ENCODE measurements around the gene COL17A1. TPM values are rescaled to one million over a fixed set of nuclear protein-coding genes. Genes with fewer than 3 reads are reported as not detected.

Gene COL17A1
- total RNA-seq (2022; extraction: Qiagen RNA extraction; ENCODE audit: low read depth), result 2.2 to 3.8 TPM (median 2.7 TPM) in 5 replicates

GRCh38 chr10:104085801-104086400 is at the start of gene COL17A1:
Gene COL17A1 (minus strand): TSS chr10:104085880. CDS start chr10:104080673, 5,207 bp downstream.

GRCh38 chr10:104121485-104122224 is 36.0 kb upstream of the COL17A1 start, which contains the start of gene SFR1:
Gene SFR1 (plus strand): TSS chr10:104122171. CDS start chr10:104122184, 13 bp downstream.

Other genes starting within 250 kb of the COL17A1 start
- 1.5 to 2.5 TPM (median 2.2 TPM) in 5 replicates for gene SH3PXD2A, start 230.3 kb downstream of the COL17A1 start, total RNA-seq (2022; extraction: Qiagen RNA extraction; ENCODE audit: low read depth)
- 17.9 to 19.2 TPM (median 19.0 TPM) in 5 replicates for gene STN1, start 167.7 kb downstream of the COL17A1 start, total RNA-seq (2022; extraction: Qiagen RNA extraction; ENCODE audit: low read depth)
- 24.0 to 39.6 TPM (median 28.0 TPM) in 5 replicates for gene SLK, start 118.7 kb downstream of the COL17A1 start, total RNA-seq (2022; extraction: Qiagen RNA extraction; ENCODE audit: low read depth)
- gene SFR1, start 36.3 kb upstream of the COL17A1 start, total RNA-seq (2022; extraction: Qiagen RNA extraction; ENCODE audit: low read depth), result 15.8 to 24.4 TPM (median 16.7 TPM) in 5 replicates
- 0.16 to 0.22 TPM (median 0.22 TPM) in 5 replicates for gene CFAP43, start 146.5 kb upstream of the COL17A1 start, total RNA-seq (2022; extraction: Qiagen RNA extraction; ENCODE audit: low read depth)
- gene GSTO1, start 169.0 kb upstream of the COL17A1 start, total RNA-seq (2022; extraction: Qiagen RNA extraction; ENCODE audit: low read depth), result 239 to 286 TPM (median 253 TPM) in 5 replicates
- 1.4 to 2.1 TPM (median 1.8 TPM) in 5 replicates for gene GSTO2, start 183.3 kb upstream of the COL17A1 start, total RNA-seq (2022; extraction: Qiagen RNA extraction; ENCODE audit: low read depth)